NCI-H146 treated with DMSO at 0.1 percent for 48 hours (cell line): Measurements from ENCODE around the gene APLP2.

Source experiments
- DNase-seq: peaks from one replicate; lab custom pipeline; 2025; ENCODE audit not compliant: unreplicated experiment; lab: John Stamatoyannopoulos, UW

APLP2 gene

GRCh38 chr11:130054966-130055365 lies 14.7 kb upstream of the APLP2 start:
- DNase-seq: no peak

- DNase-seq: no peak
These were observed 14.1 kb upstream of the APLP2 start for GRCh38 chr11:130055617-130056016.

GRCh38 chr11:130061017-130061416 lies 8.7 kb upstream of the APLP2 start:
- DNase-seq: no peak

GRCh38 chr11:130062026-130062425 lies 7.7 kb upstream of the APLP2 start:
- no peak for DNase-seq

GRCh38 chr11:130063451-130063850 lies 6.2 kb upstream of the APLP2 start:
- DNase-seq: no peak

GRCh38 chr11:130064596-130064995 lies 5.1 kb upstream of the APLP2 start:
- DNase-seq: no peak

- DNase-seq: no peak
These were observed 3.4 kb upstream of the APLP2 start for GRCh38 chr11:130066338-130066737.

GRCh38 chr11:130068546-130068985 lies 1.1 kb upstream of the APLP2 start:
- no peak for DNase-seq

GRCh38 chr11:130068986-130069658 lies 572 bp upstream of the APLP2 start:
- DNase-seq: peak; percentile 86

- DNase-seq: no peak
These were observed 583 bp downstream of the APLP2 start for GRCh38 chr11:130070109-130070845.

GRCh38 chr11:130070846-130071200 lies 1.1 kb downstream of the APLP2 start:
- no peak for DNase-seq

GRCh38 chr11:130071211-130071712 lies 1.6 kb downstream of the APLP2 start:
- DNase-seq: no peak

- no peak for DNase-seq
These were observed 5.0 kb downstream of the APLP2 start for GRCh38 chr11:130074736-130075135.

GRCh38 chr11:130076778-130077481 lies 7.2 kb downstream of the APLP2 start:
- no peak for DNase-seq

GRCh38 chr11:130077671-130078070 lies 8.0 kb downstream of the APLP2 start:
- no peak for DNase-seq

- DNase-seq: no peak
These were observed 8.4 kb downstream of the APLP2 start for GRCh38 chr11:130078080-130078479.

GRCh38 chr11:130085671-130086290 lies 16.1 kb downstream of the APLP2 start:
- no peak for DNase-seq

GRCh38 chr11:130086669-130087068 lies 17.0 kb downstream of the APLP2 start:
- DNase-seq: no peak

- DNase-seq: no peak
These were observed 17.7 kb downstream of the APLP2 start for GRCh38 chr11:130087294-130087926.

GRCh38 chr11:130088217-130088616 lies 18.5 kb downstream of the APLP2 start:
- no peak for DNase-seq
